GM12875 (cell line): ENCODE data around the gene MEIOB.

ENCODE experiments used
- H3K4me3 ChIP-seq: one replicate; pipeline ENCODE4 v1.5.1; 2011; ENCODE audit warnings: low read depth, low read length, control low read depth
- CTCF ChIP-seq: IDR thresholded peaks from 2 replicates; pipeline ENCODE4 v1.5.1; 2011; ENCODE audit warnings: low read depth, mild to moderate bottlenecking, control low read depth, inconsistent platforms, low read length, moderate library complexity, borderline replicate concordance; ENCODE audit not compliant: insufficient read depth

MEIOB gene

GRCh38 chr16:1912215-1912543, 40.2 kb upstream of the MEIOB start:
- H3K4me3 ChIP-seq, result no peak overlapping the region
- TF ChIP-seq CTCF, result no peak

DNA sequence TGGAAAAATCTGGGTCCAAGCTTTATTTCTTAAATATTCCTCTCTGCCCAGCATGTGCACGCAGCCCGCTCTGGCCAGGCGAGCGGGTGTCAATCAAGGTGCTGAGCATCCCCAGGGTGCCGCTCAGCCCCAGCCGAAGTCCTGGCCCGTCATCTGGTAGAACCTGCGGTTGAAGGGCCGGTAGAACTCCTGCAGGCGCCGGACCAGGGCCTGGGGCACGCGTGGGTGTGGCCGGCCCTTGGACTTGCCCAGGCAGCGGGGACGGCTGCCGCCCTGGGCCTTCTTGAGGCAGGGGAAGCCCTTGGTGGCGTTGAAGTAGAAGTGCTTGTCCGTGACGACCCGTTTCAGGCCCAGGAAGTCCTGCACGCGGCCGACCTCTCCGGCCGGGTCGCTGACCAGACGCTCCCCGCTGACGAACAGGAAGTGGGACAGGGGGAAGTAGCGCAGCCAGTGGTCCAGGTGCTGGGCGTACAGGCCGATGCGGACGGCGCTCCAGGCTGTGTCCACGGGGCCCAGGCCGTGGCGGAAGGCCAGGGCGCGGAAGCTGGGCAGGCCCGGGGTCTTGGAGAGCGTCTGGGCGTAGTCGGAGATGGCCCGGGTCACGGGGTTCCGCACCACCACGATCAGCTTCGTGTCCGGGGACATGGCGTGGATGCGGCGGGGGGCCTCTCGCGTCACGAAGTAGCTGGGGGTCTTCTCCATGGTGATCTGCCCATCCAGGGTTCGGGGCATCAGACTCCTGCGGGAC, 39.7 kb upstream of the MEIOB start:
- no peak for TF ChIP-seq CTCF

GRCh38 chr16:1909561-1910231, 37.7 kb upstream of the MEIOB start:
- H3K4me3 ChIP-seq, result no peak overlapping the region
- no peak for TF ChIP-seq CTCF

More for the DNA sequence above, 39.7 kb upstream of the MEIOB start:
- no peak overlapping the region for H3K4me3 ChIP-seq

DNA sequence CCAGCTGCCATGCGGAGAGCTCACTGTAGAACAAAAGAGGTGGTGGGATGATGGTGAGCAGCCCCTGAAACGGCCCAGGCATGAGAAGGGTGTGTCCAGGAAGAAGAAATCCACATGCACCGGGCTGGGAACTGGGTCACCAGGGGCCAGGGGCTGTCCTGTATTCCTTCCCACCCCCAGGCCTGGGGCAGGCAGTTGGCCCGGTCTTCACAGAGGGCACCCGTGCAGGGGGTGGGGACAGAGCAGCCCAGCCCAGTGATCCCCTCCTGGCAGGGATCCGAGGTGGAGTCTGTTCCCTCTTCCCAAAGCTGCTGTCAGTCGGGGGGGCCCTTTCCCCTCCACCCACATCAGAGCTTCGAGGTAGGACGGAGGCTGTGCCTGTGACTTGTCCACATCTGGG, 37.0 kb upstream of the MEIOB start:
- no peak for TF ChIP-seq CTCF
- H3K4me3 ChIP-seq, result no peak overlapping the region

- no peak overlapping the region for H3K4me3 ChIP-seq
- TF ChIP-seq CTCF, result no peak
Measured at GRCh38 chr16:1908184-1908583, 36.2 kb upstream of the MEIOB start.

DNA sequence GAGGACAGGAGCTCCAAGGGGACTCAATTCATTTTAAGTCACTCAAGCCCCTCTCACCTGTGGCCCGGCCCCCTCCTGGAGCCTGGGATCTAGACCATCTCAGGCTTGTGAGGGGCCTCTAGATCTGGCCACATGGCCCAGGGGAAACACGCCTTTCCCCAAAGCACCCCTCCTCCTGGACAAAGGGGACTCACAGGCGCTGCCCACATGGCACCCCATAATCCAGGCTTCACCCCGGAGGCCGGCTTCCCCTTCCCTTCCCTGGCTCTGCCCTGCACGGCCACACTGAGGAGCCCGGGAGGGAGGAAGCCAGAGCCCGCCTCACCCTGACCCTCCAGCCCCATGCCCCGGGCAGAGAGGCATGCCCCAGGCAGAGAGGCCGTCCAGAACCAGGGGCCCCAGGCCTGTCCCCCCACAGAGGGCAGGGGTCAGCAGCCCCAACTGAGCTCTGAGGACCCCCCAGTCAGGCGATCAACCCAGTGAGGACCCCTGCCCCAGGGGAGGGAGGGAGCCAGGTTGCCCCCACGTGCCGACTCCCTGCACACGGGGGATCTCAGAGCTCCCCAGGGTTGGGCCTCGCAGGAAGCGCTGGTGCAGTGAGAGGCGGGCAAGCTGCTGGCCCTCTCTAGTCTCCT, 35.4 kb upstream of the MEIOB start:
- TF ChIP-seq CTCF, result no peak

GRCh38 chr16:1906846-1907165, 34.8 kb upstream of the MEIOB start:
- no peak overlapping the region for H3K4me3 ChIP-seq
- TF ChIP-seq CTCF, result no peak

More for the DNA sequence above, 35.4 kb upstream of the MEIOB start:
- no peak overlapping the region for H3K4me3 ChIP-seq
